Measurements from ENCODE around the gene SLC6A20. TPM values are rescaled to one million over a fixed set of nuclear protein-coding genes. Genes with fewer than 3 reads are reported as not detected.
"Not testable (repeated sequence)": the region's sequence is repeated elsewhere in the genome, so short reads cannot be mapped to it uniquely, and the experiment has no call there.

Gene SLC6A20
- polyA plus RNA-seq, 12 donors = 0.04 to 3.4 (median 0.12) TPM; not detected in 1

GRCh38 chr3:45760878-45761711, 35.2 kb downstream of the SLC6A20 start:
- peak; percentile 29 for DNase-seq

GRCh38 chr3:45759851-45760250, 36.5 kb downstream of the SLC6A20 start:
- DNase-seq = no peak

GRCh38 chr3:45758871-45759270, 37.5 kb downstream of the SLC6A20 start:
- no peak for DNase-seq

GRCh38 chr3:45757141-45757540, 39.2 kb downstream of the SLC6A20 start:
- not testable (repeated sequence) for DNase-seq

- DNase-seq = no peak
Measured at GRCh38 chr3:45756055-45756454, 40.3 kb downstream of the SLC6A20 start.

- DNase-seq = no peak
Measured at GRCh38 chr3:45754461-45754860, 41.9 kb downstream of the SLC6A20 start.

- no peak for DNase-seq
Measured at GRCh38 chr3:45753095-45753494, 43.2 kb downstream of the SLC6A20 start.

GRCh38 chr3:45751537-45752242, 44.6 kb downstream of the SLC6A20 start:
- DNase-seq = no peak

- no peak for DNase-seq
Measured at GRCh38 chr3:45749880-45750279, 46.5 kb downstream of the SLC6A20 start.

- not testable (repeated sequence) for DNase-seq
Measured at GRCh38 chr3:45749036-45749600, 47.2 kb downstream of the SLC6A20 start.

GRCh38 chr3:45748068-45748467, 48.3 kb downstream of the SLC6A20 start:
- no peak for DNase-seq

- no peak for DNase-seq
Measured at GRCh38 chr3:45746777-45747622, 49.3 kb downstream of the SLC6A20 start.

GRCh38 chr3:45746165-45746776, 50.1 kb downstream of the SLC6A20 start:
- DNase-seq = no peak

- DNase-seq = no peak
Measured at GRCh38 chr3:45742461-45743089, 53.8 kb downstream of the SLC6A20 start.

- DNase-seq = no peak
Measured at GRCh38 chr3:45741742-45742460, 54.4 kb downstream of the SLC6A20 start.

GRCh38 chr3:45741247-45741646, 55.1 kb downstream of the SLC6A20 start:
- DNase-seq = no peak

GRCh38 chr3:45739991-45740390, 56.3 kb downstream of the SLC6A20 start:
- no peak for DNase-seq

- DNase-seq = no peak
Measured at GRCh38 chr3:45737234-45737633, 59.1 kb downstream of the SLC6A20 start.

- DNase-seq = no peak
Measured at GRCh38 chr3:45736707-45737106, 59.6 kb downstream of the SLC6A20 start.

All from muscle of arm (tissue), 12 donors.